A673 (cell line): ENCODE measurements around the gene SPINK2.

Source experiments
- EZH2 ChIP-seq: fragments of 200-600 bp; sonication (generic); IDR thresholded peaks from 2 replicates; pipeline ENCODE4 v1.6.1; 2017; ENCODE audit warnings: borderline replicate concordance, low read depth, mild to moderate bottlenecking, mixed read lengths, antibody characterized with exemption, low read length; ENCODE audit not compliant: poor library complexity, severe bottlenecking
- TF ChIP-seq, protein P1 (sequence below): fragments of 300-800, 200-600 bp; sonication (generic); conservative IDR thresholded peaks from 2 replicates; pipeline ENCODE4 v1.5.1; 2017; ENCODE audit warnings: low read depth, mild to moderate bottlenecking, antibody characterized with exemption, low read length, moderate library complexity, mixed read lengths

DNA sequence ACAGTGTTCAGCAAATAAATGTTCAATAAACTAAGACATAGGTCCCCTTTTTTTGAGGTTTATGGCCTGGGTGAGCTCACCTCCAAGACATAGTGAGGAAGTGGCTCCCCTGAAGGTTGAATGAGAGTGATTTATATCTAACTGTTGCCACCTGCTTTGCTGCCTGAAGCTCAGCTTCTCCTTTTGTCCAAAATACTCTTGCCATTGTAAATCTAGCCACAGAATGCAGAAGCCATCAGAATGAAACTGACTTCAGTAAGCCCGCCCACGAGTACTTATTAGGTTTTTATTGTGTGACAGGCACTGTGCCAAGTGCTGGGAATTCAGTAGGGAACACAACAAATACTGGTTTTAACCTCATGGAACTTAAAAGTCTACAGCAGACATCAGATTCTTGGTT, 18.0 kb downstream of the SPINK2 start:
- TF ChIP-seq, protein P1, sequence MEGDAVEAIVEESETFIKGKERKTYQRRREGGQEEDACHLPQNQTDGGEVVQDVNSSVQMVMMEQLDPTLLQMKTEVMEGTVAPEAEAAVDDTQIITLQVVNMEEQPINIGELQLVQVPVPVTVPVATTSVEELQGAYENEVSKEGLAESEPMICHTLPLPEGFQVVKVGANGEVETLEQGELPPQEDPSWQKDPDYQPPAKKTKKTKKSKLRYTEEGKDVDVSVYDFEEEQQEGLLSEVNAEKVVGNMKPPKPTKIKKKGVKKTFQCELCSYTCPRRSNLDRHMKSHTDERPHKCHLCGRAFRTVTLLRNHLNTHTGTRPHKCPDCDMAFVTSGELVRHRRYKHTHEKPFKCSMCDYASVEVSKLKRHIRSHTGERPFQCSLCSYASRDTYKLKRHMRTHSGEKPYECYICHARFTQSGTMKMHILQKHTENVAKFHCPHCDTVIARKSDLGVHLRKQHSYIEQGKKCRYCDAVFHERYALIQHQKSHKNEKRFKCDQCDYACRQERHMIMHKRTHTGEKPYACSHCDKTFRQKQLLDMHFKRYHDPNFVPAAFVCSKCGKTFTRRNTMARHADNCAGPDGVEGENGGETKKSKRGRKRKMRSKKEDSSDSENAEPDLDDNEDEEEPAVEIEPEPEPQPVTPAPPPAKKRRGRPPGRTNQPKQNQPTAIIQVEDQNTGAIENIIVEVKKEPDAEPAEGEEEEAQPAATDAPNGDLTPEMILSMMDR = no peak
- TF ChIP-seq EZH2 = no peak
